HG03135 (cell line): ENCODE data around the gene C3orf38.
A peak's percentile ranks its signal among the peaks of the same experiment; 100 is the strongest.
"Not testable (repeated sequence)": the region's sequence is repeated elsewhere in the genome, so short reads cannot be mapped to it uniquely, and the experiment has no call there.

Source experiments
- ATAC-seq: cut with Tn5 transposase; IDR thresholded peaks from one replicate; pipeline ENCODE4 v1.9.1; 2021; ENCODE audit warnings: mild to moderate bottlenecking, moderate library complexity; ENCODE audit not compliant: unreplicated experiment

C3orf38 gene

DNA sequence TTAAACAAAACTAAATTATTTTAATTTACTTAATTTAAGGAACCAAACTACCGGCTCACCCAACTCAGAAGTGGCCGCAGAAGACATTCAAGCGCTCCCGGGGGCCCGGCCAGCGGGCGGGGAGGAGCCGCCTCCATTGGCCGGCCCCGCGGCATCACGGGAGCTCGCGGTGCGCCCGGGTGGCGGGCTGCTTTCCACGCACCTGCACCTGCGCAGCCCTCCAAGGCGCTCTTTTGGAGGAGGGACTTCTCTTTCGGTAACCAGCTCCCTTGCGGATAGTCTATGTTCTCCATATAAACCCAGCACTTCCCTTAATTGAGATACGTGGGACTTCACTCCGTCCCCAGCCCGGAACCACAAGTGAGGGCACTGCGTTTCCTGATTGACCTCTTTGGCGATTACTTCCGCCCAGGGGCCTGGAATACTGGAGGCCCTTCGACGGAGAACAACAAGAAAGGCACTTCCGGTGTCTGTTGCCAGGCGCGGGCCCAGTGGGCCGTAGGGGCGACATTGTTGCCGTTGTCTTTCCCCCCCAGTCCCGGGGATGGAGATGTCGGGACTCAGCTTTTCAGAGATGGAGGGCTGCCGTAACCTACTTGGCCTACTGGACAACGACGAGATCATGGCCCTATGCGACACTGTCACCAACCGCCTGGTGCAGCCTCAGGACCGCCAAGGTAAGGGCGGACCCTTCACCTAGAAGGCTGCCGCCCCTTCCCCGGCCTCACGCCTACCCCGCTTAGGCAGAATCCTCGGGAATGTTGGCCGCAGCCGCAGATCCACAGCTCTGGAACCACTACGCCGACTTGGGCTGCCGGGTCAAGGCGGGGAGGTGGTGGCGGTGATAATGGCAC is at the start of gene C3orf38:
Gene C3orf38 (plus strand): TSS at position 451 of the 854 bp plus-strand sequence. CDS start 94 bp downstream, at position 545.
- ATAC-seq, result peak; percentile 83

DNA sequence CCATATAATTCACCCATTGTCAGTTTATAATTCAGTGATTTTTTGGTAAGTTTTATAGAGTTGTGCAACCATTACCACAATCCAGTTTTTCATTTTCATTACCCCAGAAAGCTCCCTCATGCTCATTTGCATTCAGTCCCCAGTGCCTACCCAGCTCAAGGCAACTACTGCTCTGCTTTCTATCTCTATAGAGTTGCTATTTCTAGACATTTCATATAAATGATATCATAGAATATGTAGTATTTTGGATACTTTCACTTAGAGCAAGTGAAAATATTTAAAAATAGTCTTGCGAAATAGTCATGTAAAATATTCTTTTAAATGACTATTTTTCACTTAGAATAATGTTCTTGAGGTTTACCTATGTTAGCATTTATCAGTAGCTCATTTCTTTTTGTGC is 48.6 kb upstream of the C3orf38 start:
- peak; percentile 62 for ATAC-seq

DNA sequence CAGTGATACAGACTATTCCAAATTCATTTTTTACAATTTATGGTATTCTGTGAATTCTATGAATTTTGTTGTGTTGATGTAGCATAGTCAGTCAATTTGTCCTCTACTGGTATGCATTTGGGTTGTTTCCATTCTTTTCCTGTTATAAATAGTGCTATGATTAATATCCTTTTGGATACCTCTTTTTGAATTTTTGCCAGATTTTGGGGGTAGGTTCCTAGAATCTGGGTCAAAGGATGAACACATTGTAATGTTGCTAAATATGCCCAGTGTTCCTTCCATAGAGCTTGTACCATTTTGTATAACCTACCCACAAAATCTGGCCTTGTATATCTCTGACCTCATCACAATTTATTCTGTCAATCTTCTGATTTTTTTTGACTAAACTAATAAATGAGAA is 44.4 kb upstream of the C3orf38 start:
- ATAC-seq, result no peak

DNA sequence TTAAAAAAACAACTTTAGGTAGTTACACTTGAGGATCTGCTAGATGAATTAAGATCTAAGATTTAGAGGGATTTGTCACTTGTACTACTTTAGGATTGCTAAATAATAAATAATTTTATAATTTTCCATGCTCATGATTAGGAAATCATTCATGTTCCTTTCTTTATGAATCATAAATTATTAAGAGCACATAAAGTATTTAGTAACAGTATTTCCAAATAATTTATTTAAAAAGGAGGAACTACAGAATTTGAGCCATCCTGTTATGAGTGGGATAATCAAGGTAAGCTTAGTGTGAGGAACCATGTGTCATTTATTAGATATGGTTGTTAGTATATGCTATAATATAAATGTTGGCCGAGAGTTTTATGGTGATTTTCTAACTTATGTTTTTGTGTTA is 37.5 kb upstream of the C3orf38 start:
- ATAC-seq, result no peak

DNA sequence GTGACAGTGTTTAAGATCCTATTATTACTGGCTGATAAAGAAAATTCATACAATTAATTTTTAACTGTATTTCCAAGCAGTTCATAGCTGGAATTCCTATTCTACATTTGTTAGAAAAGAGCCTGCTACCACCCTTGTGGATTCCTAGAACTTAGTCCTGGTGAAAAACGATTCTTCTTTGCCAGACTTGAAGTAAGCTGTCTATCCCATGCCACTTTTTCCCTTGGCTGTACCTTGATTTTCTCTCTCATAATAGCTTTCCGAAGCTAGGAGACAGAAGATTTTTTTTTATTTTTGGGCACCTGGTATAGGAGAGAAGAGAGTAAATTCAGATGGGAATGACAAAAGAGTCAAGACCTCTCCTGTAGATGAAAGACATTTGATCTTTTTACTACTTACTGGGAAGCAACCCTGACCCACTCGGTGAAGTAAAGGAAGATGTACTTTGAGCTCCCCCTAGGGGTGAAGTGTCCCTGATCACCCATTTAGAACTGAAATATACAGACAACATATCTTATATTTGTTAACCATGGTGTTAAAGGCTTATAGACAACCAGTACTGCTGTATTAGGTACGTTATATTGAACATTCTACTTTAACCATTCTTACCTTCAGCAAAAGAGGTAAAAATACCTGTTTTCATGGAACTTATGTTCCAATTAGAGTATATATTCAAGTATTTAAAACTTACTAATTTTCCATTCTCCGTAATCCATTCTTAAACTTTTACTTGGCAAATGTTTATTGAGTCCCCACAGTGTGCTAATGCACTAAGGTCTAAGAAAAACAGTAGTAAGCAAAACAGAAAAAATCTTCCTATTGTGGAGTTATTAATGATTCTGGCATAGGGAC is 36.2 kb upstream of the C3orf38 start:
- peak; percentile 89 for ATAC-seq

DNA sequence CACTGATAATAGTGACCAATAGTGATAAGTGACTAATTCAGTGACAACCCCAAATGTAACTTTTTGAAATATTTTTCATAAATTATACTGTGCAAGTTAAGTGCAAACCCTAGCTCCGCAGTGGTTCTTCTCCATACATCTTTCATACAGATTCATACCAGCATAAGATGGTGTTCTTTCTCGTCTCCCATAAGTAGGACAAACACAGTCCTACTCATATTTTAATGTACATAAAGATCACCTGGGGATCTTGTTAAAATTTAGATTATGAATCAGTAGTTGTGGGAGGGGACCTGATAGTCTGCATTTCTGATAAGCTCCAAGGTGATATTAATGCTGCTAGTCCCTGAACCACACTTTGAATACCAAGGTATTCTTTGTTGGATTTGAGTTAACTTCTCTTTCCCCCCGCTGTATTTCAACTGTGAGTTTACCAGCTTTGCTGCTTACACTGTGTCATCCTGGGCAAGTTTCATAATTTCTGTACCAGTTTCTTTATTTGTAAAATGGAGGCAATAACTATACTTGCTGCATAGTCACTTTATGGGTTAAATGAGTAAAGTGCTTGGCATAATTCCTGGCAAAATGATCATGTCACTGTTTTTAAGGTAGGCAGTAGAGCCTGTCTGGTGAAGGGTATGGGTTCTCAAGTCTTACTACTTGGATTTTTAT is 34.7 kb upstream of the C3orf38 start:
- no peak for ATAC-seq

DNA sequence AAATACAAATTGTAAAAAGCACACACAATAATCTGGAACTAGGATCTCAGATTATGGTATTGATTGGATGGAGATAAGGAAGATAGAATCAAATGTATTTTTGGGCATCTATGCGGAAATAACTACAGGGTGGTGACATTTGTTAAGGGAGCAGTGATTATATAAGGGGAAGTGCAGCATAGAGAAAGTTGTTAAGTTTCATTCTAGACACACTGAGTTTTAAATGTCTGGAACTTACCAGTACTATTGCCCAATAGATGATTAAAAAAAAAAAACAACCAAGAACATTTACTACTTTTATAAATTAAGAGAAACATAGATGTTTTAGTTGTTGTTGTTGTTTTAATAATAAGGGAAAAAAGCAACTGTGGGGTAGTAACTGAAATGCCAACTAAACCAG is 32.1 kb upstream of the C3orf38 start:
- no peak for ATAC-seq

DNA sequence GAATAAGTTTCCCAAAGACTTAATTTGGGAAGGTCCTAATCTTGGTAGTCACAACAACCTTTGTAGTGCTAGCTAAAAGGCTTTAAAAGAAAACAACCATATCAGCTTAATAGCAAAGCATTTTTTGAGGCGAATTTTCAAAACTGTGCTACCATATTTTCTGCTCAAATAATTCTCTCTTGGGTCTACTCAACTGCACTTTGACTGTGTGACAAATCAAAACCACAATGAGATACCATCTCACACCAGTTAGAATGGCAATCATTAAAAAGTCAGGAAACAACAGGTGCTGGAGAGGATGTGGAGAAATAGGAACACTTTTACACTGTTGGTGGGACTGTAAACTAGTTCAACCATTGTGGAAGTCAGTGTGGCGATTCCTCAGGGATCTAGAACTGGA is 31.2 kb upstream of the C3orf38 start:
- ATAC-seq, result not testable (repeated sequence)

DNA sequence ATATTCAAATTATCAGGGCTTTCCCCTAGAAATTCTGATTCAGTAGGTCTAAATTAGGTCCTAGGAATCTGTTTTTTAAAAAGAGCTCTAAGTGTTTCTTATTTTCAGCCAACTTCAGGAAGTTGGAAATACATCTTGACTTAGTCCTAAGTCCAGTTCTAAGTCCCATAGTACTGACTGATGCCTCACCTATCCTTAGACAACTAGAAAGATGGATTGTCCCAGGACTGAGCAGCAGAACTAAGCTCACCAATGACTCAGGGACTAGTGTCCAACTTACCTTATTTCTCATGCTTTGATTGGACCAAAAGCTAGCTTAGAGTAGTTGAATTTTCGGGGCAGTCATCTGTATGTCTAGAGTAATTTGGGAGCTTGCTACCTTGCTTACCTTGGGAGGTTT is 26.2 kb upstream of the C3orf38 start:
- no peak for ATAC-seq

DNA sequence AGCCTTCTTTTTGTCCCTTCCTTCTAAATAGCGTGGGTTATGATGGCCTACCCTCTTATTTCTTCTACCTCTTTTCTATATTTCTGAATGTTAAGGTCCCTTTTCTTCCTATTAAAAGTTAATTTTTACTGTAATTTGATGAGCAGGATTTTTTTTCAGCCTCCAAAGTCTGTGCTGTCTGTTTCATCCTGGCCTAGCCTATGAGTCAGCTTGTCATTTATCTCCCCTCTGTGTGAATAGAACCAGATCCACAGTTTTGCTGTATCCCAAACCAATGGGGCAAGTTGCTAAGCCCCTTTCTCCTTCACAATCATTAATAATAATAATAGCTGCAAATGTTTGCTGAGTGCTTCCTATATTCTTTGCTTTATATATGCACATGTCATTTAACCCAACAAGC is 18.1 kb upstream of the C3orf38 start:
- ATAC-seq, result no peak

DNA sequence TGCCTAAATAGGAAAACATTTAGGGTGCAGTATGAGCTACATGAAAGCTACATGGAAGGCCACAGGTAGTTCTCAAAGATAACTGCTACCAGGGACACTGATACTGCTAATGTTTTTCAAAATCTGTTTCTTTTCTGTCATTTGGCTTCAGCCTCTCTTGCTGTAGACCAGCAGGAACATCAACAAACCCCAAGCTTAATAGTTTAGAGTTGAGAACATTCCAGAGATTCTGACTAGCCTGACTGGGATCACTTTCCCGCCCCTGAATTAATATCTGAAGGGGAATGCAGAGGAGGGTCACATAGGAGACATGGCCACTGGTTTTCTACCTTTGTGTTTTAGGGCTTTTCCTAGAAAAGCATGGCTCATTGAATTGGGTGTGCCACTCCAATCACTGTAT is 16.9 kb upstream of the C3orf38 start:
- ATAC-seq, result no peak

DNA sequence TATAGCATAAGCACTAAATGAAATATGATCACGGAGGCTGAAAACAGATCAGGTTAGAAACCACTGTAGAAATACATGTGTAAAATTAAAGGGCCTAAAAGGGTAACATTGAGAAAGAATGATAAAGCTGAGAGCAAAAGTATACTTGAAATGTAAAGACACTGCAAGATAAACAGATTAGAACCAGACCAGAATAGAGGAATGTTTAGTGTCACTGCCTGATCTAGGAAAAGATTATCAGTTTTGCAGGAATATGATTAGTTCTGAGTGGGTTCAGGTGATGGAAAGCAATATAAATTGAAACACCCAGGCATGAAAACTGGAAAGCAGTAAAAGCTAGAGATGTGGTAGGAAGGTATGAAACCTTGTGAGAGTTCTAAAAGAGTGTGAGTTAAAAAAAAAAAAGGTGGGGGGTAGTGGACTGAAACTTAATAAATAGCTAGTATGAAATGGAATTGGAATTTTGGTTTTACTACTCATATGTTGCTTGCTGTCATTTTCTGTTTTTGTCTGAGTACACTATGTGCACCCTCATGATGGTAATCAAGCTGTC is 16.0 kb upstream of the C3orf38 start:
- no peak for ATAC-seq

DNA sequence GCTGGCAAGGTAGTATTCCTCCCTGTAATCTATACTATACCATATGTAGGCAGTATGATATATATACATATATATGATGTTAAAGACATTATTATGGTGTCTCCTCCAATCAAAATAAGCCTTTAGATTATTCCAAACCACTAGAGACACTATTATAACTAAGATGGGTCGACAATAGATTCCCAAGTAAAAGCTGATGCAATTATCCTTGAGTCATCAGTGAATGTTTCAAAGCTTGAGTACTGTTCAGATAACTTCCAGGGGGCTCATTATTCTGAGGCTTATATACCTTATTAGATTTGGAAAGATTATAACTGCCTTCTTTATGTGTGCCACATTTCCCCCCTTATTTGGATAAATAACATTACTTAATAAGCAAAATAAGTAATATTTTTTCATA is 11.9 kb upstream of the C3orf38 start:
- no peak for ATAC-seq

DNA sequence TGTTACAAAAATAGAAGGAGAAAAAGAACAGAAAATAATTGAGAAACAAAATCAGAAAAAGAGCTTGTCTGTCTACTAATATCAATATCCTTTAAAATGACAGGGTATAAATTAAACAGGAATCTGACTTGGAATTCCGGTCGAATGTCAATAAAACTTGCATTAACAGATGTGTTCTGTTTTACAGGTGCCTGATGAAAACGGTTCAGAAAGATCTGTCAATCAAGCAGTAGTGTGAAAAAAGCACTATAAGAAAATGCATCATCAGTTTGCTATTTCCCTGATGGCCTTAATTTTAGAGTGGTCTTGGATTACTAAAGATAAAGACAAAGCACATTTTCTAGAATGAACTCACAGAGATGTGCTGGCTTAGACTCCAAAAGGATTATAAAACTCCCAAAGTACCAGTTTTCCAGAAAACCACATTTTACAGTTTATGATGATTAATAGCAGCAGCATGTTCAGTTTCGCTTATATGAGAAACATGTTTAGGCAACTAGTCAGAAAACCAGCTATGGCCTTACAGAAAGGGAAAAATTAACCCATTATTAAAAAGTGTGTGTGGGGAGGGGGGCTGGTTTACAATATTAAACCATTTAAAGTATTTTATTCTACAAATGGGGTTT is 8.2 kb upstream of the C3orf38 start:
- ATAC-seq, result peak; percentile 15

DNA sequence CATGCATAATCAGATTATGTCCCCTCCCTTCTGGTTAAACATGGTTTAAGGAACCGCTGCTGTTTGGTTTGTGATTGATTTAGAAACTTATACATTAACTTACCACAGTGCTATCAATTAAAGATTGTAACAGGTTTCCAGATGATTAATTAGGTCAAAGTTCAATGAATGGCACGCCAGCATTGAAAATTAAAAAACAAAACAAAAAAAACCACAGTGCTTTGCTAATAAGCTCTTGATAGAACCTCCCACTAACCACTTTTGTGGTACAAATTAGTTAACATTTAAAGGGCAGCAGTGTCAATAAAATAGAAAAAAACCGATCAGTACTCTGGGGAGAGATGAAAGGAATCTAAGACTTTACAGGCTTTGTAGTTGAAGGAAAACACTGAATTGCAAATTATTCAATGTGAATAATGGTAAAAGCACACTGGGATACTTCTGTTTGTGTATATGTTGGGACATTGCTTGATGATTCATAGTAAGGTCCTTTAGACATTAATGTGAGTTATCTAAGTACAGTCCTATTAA is 7.6 kb upstream of the C3orf38 start:
- ATAC-seq, result peak; percentile 56

DNA sequence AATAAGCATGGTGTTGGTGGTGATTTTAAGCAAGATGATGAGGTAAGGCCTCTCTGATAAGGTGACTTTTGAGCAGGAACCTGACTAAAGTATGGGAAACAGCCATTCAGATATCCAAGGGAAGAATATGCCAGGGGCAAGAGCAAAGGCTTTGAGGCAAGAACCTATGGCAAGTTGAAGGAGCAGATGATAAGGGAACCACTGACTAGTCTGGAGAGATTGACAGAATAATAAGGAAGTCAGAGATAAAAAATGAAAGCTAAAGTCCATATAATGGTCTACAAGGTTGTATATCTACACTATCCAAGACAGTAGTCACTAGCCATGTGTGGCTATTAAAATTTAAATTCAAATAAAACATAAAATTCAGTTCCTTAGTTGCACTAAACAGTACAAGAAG is 2.5 kb upstream of the C3orf38 start:
- no peak for ATAC-seq

DNA sequence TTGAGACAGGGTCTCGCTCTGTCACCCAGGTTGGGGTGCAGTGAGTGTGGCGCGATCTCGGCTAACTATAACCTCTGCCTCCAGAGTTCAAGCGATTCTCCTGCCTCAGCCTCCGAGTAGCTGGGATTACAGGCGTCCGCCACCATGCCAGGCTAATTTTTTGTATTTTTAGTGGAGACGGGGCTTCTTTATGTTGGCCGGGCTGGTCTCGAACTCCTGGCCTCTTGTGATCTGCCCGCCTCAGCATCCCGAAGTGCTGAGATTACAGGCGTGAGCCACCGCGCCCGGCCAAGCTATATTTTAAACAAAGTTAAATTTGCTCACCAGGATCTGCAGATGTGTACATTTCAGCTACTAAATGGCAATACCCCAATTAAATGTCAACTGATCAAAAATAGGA is 1.1 kb upstream of the C3orf38 start:
- no peak for ATAC-seq

DNA sequence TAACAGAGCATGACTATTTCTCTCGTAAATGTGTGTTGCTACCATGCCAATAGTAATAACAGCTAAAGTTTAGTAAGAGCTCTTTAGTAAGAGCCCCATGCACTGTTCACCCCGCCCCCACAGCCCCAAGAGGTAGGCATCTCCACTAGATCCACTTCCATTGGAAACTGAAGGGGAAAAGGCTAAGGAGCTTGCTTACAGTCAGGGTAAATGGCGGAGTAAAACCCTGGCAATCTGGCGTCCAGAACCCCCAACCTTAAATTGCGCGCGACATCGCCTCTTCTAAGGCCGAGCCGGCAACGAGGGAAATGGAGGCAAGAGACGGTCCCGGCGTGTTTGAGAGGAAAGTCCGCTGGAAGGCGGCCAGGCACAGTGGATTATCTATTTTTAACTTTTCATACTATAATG is 654 bp upstream of the C3orf38 start:
- ATAC-seq, result peak; percentile 17

DNA sequence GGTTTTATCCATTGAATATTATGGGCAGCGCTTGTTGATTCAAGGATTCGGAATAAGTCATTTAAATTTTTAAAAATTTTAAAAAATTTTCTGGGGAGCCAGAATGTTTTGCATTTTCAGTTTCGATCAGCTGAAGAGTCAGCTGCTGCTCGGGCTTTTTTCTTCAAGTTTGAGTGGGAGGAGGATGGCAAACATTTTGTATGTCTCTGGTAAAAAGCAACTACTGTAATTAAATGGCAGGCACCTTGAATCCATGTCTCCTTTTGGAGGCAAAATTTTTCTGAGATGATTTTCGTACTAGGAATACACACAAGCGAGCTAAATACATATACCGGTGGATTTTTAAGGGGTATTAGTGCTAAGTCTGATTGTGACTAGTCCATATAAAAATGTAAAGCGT is 612 bp downstream of the C3orf38 start:
- ATAC-seq, result peak; percentile 32

DNA sequence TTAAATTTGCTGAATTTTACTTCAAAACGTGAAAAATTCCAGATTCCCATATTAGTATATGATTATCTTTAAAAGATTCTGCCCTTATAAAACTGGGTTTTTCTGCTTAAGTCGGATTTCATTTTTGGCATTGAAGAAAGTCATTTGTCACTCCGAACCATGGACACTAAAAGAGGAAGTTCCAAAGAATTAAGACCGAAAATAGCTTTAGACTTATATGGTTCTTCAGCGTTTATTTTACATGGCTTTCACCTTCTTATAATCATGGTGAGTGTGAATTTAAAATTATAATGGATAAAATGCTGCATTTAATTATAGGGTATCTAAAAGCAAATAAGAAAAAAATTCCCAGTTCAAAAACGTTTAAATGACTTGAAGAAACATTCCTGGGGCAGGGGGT is 1.0 kb downstream of the C3orf38 start:
- no peak for ATAC-seq
